Kidney (tissue), 14 donors: ENCODE data around the gene GRN. TPM values are rescaled to one million over a fixed set of nuclear protein-coding genes. Genes with fewer than 3 reads are reported as not detected.

Experiments
- DNase-seq, 5 donors: peaks; one replicate each; pipeline ENCODE4 v3.0.0-alpha.2; 2013 to 2020
- FAIRE-seq: peaks from 2 replicates; lab custom pipeline; 2012; peaks lifted over from hg19 to GRCh38; lab: Jason Lieb, UNC
- H3K27ac ChIP-seq, 2 donors: one replicate each; pipeline ENCODE4 v1.7.0; 2013; ENCODE audit warnings: low read depth in 2 of 2, low read length in 2 of 2, inconsistent platforms in 1 of 2
- H3K27me3 ChIP-seq: one replicate; pipeline ENCODE4 v1.7.1; 2013; ENCODE audit warnings: low read length, inconsistent platforms; ENCODE audit not compliant: control insufficient read depth, insufficient read depth
- H3K36me3 ChIP-seq, 3 donors: one replicate each; pipeline versions ENCODE4 v1.7.0 to v1.7.1; 2013; ENCODE audit warnings: low read length in 3 of 3, control low read depth in 1 of 3, inconsistent platforms in 1 of 3; ENCODE audit not compliant: insufficient read depth in 3 of 3, control insufficient read depth in 2 of 3
- H3K4me1 ChIP-seq, 3 donors: one replicate each; pipeline versions ENCODE4 v1.7.0 to v1.7.1; 2013; ENCODE audit warnings: low read length in 3 of 3, inconsistent platforms in 1 of 3, low read depth in 1 of 3; ENCODE audit not compliant: control insufficient read depth in 2 of 3, insufficient read depth in 2 of 3
- H3K4me3 ChIP-seq, 3 donors: one replicate each; pipeline versions ENCODE4 v1.7.0 to v1.8.1; 2013; ENCODE audit warnings: low read length in 3 of 3, control low read depth in 1 of 3, inconsistent platforms in 1 of 3
- H3K9ac ChIP-seq, 3 donors: one replicate each; pipeline versions ENCODE4 v1.7.0 to v1.7.1; 2013; ENCODE audit warnings: low read length in 3 of 3, control low read depth in 1 of 3, inconsistent platforms in 1 of 3
- H3K9me3 ChIP-seq, 3 donors: one replicate each; pipeline versions ENCODE4 v1.7.0 to v1.7.1; 2013; ENCODE audit warnings: low read length in 3 of 3, control low read depth in 1 of 3, inconsistent platforms in 1 of 3; ENCODE audit not compliant: control insufficient read depth in 2 of 3, insufficient read depth in 1 of 3
- CTCF ChIP-seq: IDR thresholded peaks from 3 replicates; pipeline ENCODE4 v1.5.1; 2012; ENCODE audit warnings: mild to moderate bottlenecking, moderate library complexity, borderline replicate concordance; ENCODE audit not compliant: insufficient read depth; ENCODE audit errors: extremely low read depth
- intact Hi-C: fragments of 100-400 bp; cut with DNase I; formaldehyde crosslinking; loops from one replicate; pipeline ENCODE4 v1.11.1; 2022
- polyA plus RNA-seq: library from polyadenylated mRNA; stranded (reverse); fragments of 350-450 nt; fragmentation: Illumina TruSeq; extraction: RNeasy Lipid Tissue Mini Kit (QIAGEN cat#74804); gene quantifications from one replicate; pipeline ENCODE4 v1.2.3, GENCODE V29; 2014; ENCODE audit warnings: low read depth, low replicate concordance; ENCODE audit not compliant: insufficient read depth
- total RNA-seq: library from RNA; stranded (reverse); fragmentation: NEBNext Ultra II Directional; extraction: Animal tissue kit (Norgen Biotek cat#: 25700); gene quantifications from one replicate; pipeline ENCODE4 v1.2.1, GENCODE V29; 2021
- donor health status: control.
- donor health status: control.
- donor health status: control.
- donor health status: control.
- donor health status: control.
- donor health status: DM: yes; HTN: yes; CAD: no.
- donor health status: Normal renal cell carcinoma (clear cell type).

The GRN gene
- total and polyA plus RNA-seq, 2 donors from 2014 or later: 235 to 353 TPM

GRCh38 chr17:44380767-44381166 is 35.7 kb downstream of the GRN start:
- no peak for TF ChIP-seq CTCF
- Histone ChIP-seq H3K9ac (no peak overlapping the region), H3K27ac (no peak overlapping the region), H3K36me3 (no peaks in the 10 kb centered on the region), H3K9me3 (no peaks in the 10 kb centered on the region), H3K27me3 (no peaks in the 10 kb centered on the region), H3K4me1 (peaks cover 0 to 7% (median 0%) of the 10 kb centered on the region in 3 donors), H3K4me3 (no peak overlapping the region)
- intact Hi-C loops: no loop called here
- DNase-seq (peak in 1 of 5 donors; percentile 54), FAIRE-seq (no peak)

GRCh38 chr17:44381810-44382305 is 36.8 kb downstream of the GRN start:
- Histone ChIP-seq H3K9me3 (no peaks in the 10 kb centered on the region), H3K27me3 (no peaks in the 10 kb centered on the region), H3K9ac (no peak overlapping the region), H3K36me3 (no peaks in the 10 kb centered on the region), H3K27ac (no peak overlapping the region), H3K4me1 (peaks cover 0 to 11% (median 0%) of the 10 kb centered on the region in 3 donors), H3K4me3 (no peak overlapping the region)
- intact Hi-C loops: no loop called here
- peak in 1 of 5 donors; percentile 12 for DNase-seq
- no peak for FAIRE-seq
- no peak for TF ChIP-seq CTCF

GRCh38 chr17:44382917-44383316 is 37.8 kb downstream of the GRN start:
- Histone ChIP-seq H3K36me3 (no peaks in the 10 kb centered on the region), H3K27ac (no peak overlapping the region), H3K9ac (no peak overlapping the region), H3K27me3 (no peaks in the 10 kb centered on the region), H3K9me3 (no peaks in the 10 kb centered on the region), H3K4me1 (peaks cover 0 to 11% (median 0%) of the 10 kb centered on the region in 3 donors), H3K4me3 (no peak overlapping the region)
- no peak for FAIRE-seq
- intact Hi-C loops: no loop called here
- no peak for TF ChIP-seq CTCF
- DNase-seq: peak in 1 of 5 donors; percentile 51

- no peak overlapping the region for H3K4me3 ChIP-seq
- peak in 1 of 5 donors; percentile 67 for DNase-seq
- H3K4me1 ChIP-seq: peaks cover 0 to 11% (median 0%) of the 10 kb centered on the region in 3 donors
- H3K27me3 ChIP-seq: no peaks in the 10 kb centered on the region
- no peaks in the 10 kb centered on the region for H3K9me3 ChIP-seq
- H3K27ac ChIP-seq: no peak overlapping the region
- no peak for FAIRE-seq
- intact Hi-C loops: no loop called here
- TF ChIP-seq CTCF: no peak
- H3K9ac ChIP-seq: no peak overlapping the region
- no peaks in the 10 kb centered on the region for H3K36me3 ChIP-seq
These were observed 38.3 kb downstream of the GRN start for GRCh38 chr17:44383363-44383762.
